Measurements from ENCODE around the gene PRR23E. TPM values are rescaled to one million over a fixed set of nuclear protein-coding genes. Genes with fewer than 3 reads are reported as not detected.

Gene PRR23E
- total RNA-seq, 4 donors from 2014 or later = not detected

DNA sequence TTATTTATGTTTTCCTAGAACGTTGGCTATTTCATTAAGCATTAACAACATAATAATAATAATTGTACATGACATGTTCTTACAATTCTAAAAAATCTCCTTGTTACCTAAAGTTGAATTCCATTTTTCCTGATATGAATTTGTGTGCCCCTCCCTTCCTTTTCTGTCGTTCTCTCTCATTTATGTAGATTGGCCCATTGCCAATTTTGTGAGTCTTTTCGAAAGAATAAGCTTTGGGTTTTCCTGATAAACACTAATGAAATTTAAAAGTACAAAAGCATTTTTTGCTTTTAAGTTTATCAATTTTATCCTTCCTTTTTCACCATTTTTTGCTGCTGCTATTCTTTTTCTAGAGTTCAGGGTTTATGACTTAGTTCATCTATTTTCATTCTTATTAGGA is 44.9 kb downstream of the PRR23E start:
- Histone ChIP-seq H3K4me1 (no peaks in the 10 kb centered on the region), H3K36me3 (no peaks in the 10 kb centered on the region), H3K27ac (no peak overlapping the region), H3K9me3 (peaks cover 0 to 5% (median 0%) of the 10 kb centered on the region in 3 donors), H3K4me3 (no peak overlapping the region), H3K27me3 (peaks cover 0 to 47% (median 2%) of the 10 kb centered on the region in 4 donors)
- no peak for TF ChIP-seq POLR2A (IDR thresholded peaks at IDR 0.05)
- TF ChIP-seq, protein P1, sequence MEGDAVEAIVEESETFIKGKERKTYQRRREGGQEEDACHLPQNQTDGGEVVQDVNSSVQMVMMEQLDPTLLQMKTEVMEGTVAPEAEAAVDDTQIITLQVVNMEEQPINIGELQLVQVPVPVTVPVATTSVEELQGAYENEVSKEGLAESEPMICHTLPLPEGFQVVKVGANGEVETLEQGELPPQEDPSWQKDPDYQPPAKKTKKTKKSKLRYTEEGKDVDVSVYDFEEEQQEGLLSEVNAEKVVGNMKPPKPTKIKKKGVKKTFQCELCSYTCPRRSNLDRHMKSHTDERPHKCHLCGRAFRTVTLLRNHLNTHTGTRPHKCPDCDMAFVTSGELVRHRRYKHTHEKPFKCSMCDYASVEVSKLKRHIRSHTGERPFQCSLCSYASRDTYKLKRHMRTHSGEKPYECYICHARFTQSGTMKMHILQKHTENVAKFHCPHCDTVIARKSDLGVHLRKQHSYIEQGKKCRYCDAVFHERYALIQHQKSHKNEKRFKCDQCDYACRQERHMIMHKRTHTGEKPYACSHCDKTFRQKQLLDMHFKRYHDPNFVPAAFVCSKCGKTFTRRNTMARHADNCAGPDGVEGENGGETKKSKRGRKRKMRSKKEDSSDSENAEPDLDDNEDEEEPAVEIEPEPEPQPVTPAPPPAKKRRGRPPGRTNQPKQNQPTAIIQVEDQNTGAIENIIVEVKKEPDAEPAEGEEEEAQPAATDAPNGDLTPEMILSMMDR (IDR thresholded peaks at IDR 0.05) = no peak
- intact Hi-C loops (cut with DNase I) = no loop called here
- WGBS, 2 donors = 26 to 31% methylated on average over 3 of the region's 3 CpGs
- DNase-seq = no peak

DNA sequence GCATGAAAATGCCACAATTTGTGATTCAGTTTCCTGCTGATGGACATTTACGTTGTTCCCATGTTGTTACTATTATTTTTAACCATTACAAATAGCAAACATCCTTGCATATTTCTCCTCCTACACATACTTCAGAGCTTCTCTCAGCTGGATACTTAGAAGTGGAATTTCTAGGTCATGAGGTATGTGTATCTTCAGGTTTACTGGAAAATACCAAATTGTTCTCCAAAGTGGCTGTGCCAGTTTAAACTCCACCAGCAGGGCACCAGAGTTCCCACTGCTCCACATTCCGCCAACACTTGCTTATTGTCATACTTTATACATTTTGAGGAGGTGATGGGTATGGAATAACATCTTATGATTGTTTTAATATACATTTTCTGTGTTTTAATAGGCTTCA is 45.7 kb downstream of the PRR23E start:
- intact Hi-C loops (cut with DNase I) = no loop called here
- Histone ChIP-seq H3K27me3 (peaks cover 0 to 40% (median 2%) of the 10 kb centered on the region in 4 donors), H3K9me3 (peaks cover 0 to 5% (median 0%) of the 10 kb centered on the region in 3 donors), H3K27ac (no peak overlapping the region), H3K4me3 (no peak overlapping the region), H3K36me3 (no peaks in the 10 kb centered on the region), H3K4me1 (no peaks in the 10 kb centered on the region)
- no peak for TF ChIP-seq POLR2A (IDR thresholded peaks at IDR 0.05)
- TF ChIP-seq, protein P1 (IDR thresholded peaks at IDR 0.05) = no peak
- no peak for DNase-seq
- WGBS, 2 donors = 56 to 59% methylated on average over 2 of the region's 2 CpGs

- 63 to 84% methylated on average over 1 of the region's 1 CpG for WGBS, 2 donors
- intact Hi-C loops (cut with DNase I) = no loop called here
- DNase-seq = no peak
- Histone ChIP-seq H3K27me3 (peaks cover 0 to 13% (median 1%) of the 10 kb centered on the region in 4 donors), H3K9me3 (peaks cover 0 to 17% (median 7%) of the 10 kb centered on the region in 3 donors), H3K27ac (no peak overlapping the region), H3K4me3 (no peak overlapping the region), H3K36me3 (no peaks in the 10 kb centered on the region), H3K4me1 (no peaks in the 10 kb centered on the region)
- no peak for TF ChIP-seq POLR2A (IDR thresholded peaks at IDR 0.05)
- TF ChIP-seq, protein P1 (IDR thresholded peaks at IDR 0.05) = no peak
These were observed 54.4 kb downstream of the PRR23E start for GRCh38 chr3:127247292-127247691.

Small RNA genes lying within 50 kb of the gene (small RNA-seq; reads per million reads assigned to genes)
- gene RF00019 (0 reads per million in 4 donors), gene RNU6-1047P (0 reads per million in 4 donors)

Other genes with a start within 250 kb of the PRR23E start
- gene PLXNA1, start 210.0 kb upstream of the PRR23E start, total RNA-seq = 10 to 100 TPM; 19.7 to 27.5 (median 23.9) TPM
- gene PRR20G, start 94.9 kb downstream of the PRR23E start, total RNA-seq = not detected

Measured in esophagus squamous epithelium (tissue), 5 donors.